Transverse colon (tissue), 4 donors: ENCODE results near the gene RALGPS2.

Experiments used
- POLR2A ChIP-seq: fragments of 450-650 bp; IDR thresholded peaks from one replicate; pipeline ENCODE4 v1.6.1; 2016; ENCODE audit warnings: antibody characterized with exemption, mild to moderate bottlenecking, moderate library complexity
- POLR2AphosphoS5 ChIP-seq, 3 donors: sonication (generic); formaldehyde crosslinking; IDR thresholded peaks; one replicate each; pipeline ENCODE4 v1.6.1; 2016; ENCODE audit warnings: antibody characterized with exemption in 3 of 3
- TF ChIP-seq, protein P1 (sequence below), 5 experiments: fragments of 200-600 bp in 3 of 5; fragments of 450-650 bp in 2 of 5; sonication (generic) in 3 of 5; IDR thresholded peaks; 1 replicate in 2 of 5; 2 replicates in 3 of 5; pipeline ENCODE4 v1.5.1; 2016 to 2017; ENCODE audit warnings: antibody characterized with exemption in 5 of 5, inconsistent platforms in 3 of 5, mild to moderate bottlenecking in 2 of 5, moderate library complexity in 1 of 5

DNA sequence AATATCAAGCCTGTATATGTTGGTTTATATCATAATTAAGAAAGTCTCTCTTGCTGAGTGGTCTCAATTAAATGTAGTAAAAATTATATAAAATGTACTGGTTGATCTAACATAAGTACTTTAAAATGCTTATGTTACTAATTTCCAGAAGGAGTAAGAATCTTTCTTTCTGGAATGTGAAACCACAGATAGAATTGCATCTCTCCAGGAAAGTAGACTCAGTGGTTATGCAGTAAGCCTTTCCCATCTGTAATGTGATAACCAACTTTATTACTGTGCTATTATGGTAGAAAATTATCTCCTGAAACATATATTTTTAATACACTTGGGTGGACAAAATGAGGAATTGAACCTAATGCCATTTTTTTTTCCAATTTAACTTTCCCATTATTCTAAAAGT is 8.9 kb upstream of the RALGPS2 start:
- TF ChIP-seq, protein P1, sequence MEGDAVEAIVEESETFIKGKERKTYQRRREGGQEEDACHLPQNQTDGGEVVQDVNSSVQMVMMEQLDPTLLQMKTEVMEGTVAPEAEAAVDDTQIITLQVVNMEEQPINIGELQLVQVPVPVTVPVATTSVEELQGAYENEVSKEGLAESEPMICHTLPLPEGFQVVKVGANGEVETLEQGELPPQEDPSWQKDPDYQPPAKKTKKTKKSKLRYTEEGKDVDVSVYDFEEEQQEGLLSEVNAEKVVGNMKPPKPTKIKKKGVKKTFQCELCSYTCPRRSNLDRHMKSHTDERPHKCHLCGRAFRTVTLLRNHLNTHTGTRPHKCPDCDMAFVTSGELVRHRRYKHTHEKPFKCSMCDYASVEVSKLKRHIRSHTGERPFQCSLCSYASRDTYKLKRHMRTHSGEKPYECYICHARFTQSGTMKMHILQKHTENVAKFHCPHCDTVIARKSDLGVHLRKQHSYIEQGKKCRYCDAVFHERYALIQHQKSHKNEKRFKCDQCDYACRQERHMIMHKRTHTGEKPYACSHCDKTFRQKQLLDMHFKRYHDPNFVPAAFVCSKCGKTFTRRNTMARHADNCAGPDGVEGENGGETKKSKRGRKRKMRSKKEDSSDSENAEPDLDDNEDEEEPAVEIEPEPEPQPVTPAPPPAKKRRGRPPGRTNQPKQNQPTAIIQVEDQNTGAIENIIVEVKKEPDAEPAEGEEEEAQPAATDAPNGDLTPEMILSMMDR (IDR thresholded peaks at IDR 0.05): no peak
- TF ChIP-seq POLR2AphosphoS5 (IDR thresholded peaks at IDR 0.05) (no peak), POLR2A (no peak)
